Uterus (tissue), 2 donors: ENCODE data around the gene PEMT.

ENCODE experiments used
- CTCF ChIP-seq, 4 experiments: fragments of 200-600 bp in 2 of 4; fragments of 450-650 bp in 2 of 4; sonication (generic) in 2 of 4; IDR thresholded peaks; one replicate each; pipeline ENCODE4 v1.5.1; 2016 to 2019; ENCODE audit warnings: antibody characterized with exemption in 4 of 4, mild to moderate bottlenecking in 2 of 4, moderate library complexity in 1 of 4
- POLR2A ChIP-seq, 2 donors: fragments of 450-650 bp; IDR thresholded peaks; one replicate each; pipeline ENCODE4 v1.6.1; 2016; ENCODE audit warnings: antibody characterized with exemption in 2 of 2, mild to moderate bottlenecking in 1 of 2, moderate library complexity in 1 of 2

DNA sequence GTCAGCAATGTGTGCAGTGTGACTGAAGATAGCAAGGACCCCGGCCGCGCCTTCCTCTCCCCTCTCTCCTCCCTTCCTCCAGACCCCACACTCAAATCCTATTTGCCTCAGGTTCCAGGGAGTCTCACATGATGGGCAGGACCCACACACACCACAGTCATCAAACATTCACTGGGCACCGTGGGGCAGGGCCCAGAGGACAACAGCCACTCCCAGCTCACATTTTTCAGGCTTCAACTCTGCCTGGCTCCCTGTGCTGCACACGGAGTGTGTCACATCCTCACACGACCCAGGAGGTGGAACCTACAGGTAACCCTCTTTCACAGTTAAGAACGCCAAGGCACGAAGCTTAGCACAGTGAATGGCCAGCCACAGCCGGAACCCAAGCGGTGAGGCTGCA lies 30.5 kb downstream of the PEMT start:
- no peak for TF ChIP-seq CTCF (IDR thresholded peaks at IDR 0.05)
- no peak for TF ChIP-seq POLR2A (IDR thresholded peaks at IDR 0.05)
